PC-3 (cell line): Measurements from ENCODE around the gene CPEB1. TPM values are rescaled to one million over a fixed set of nuclear protein-coding genes. Genes with fewer than 3 reads are reported as not detected.
A peak's percentile ranks its signal among the peaks of the same experiment; 100 is the strongest.

Experiments
- ATAC-seq: fragments of 200-7000 bp; cut with Tn5 transposase; 2 replicates; pipeline ENCODE4 v1.9.1; 2020; ENCODE audit warnings: mild to moderate bottlenecking, moderate library complexity
- BruUV-seq: library from RNA; stranded (reverse); fragments of 400-500 nt; replicated peaks from 2 replicates; lab custom pipeline; 2021; lab: Mats Ljungman, UMichigan
- CTCF ChIA-PET: fragments of 300-600 bp; sonication (Branson Sonifier 250); formaldehyde crosslinking; loops from one replicate; lab custom pipeline; 2022; ENCODE audit warnings: antibody characterized with exemption; lab: Charles Lee
- POLR2A ChIA-PET: fragments of 300-600 bp; sonication (Branson Sonifier 250); formaldehyde crosslinking; loops from one replicate; lab custom pipeline; 2022; ENCODE audit warnings: antibody characterized with exemption; ENCODE audit not compliant: unreplicated experiment; lab: Charles Lee
- DNase-seq: peaks from one replicate; pipeline ENCODE4 v3.0.0-alpha.2; 2015
- H2AFZ ChIP-seq: fragments of 300-600 bp; sonication (generic); 2 replicates; pipeline ENCODE4 v1.6.0; 2016; ENCODE audit warnings: antibody characterized with exemption, low read length
- H3F3A ChIP-seq: fragments of 300-600 bp; sonication (generic); one replicate; pipeline ENCODE4 v1.6.0; 2017; ENCODE audit warnings: antibody characterized with exemption, low read length, control low read depth, mild to moderate bottlenecking; ENCODE audit not compliant: unreplicated experiment
- H3K27ac ChIP-seq: fragments of 300-600 bp; sonication (generic); 2 replicates; pipeline ENCODE4 v1.5.1; 2016; ENCODE audit warnings: mild to moderate bottlenecking, low read length
- H3K27me3 ChIP-seq: fragments of 300-600 bp; sonication (generic); 2 replicates; pipeline ENCODE4 v1.6.1; 2016; ENCODE audit warnings: low read length, mixed read lengths
- H3K36me3 ChIP-seq: fragments of 300-600 bp; sonication (generic); 2 replicates; pipeline ENCODE4 v1.6.1; 2016; ENCODE audit warnings: low read depth, mixed run types, low read length, mixed read lengths
- H3K4me1 ChIP-seq: fragments of 300-600 bp; sonication (generic); 2 replicates; pipeline ENCODE4 v1.5.1; 2016; ENCODE audit warnings: low read length; ENCODE audit not compliant: insufficient read depth
- H3K4me2 ChIP-seq: fragments of 300-600 bp; sonication (generic); 2 replicates; pipeline ENCODE4 v1.6.0; 2016; ENCODE audit warnings: low read length
- H3K4me3 ChIP-seq: fragments of 300-600 bp; sonication (generic); 2 replicates; pipeline ENCODE4 v1.5.1; 2016; ENCODE audit warnings: mild to moderate bottlenecking, low read length, mixed read lengths
- H3K79me2 ChIP-seq: fragments of 300-600 bp; sonication (generic); 2 replicates; pipeline ENCODE4 v1.6.1; 2017; ENCODE audit warnings: low read length, mixed read lengths
- H3K9ac ChIP-seq: fragments of 300-600 bp; sonication (generic); 2 replicates; pipeline ENCODE4 v1.6.0; 2016; ENCODE audit warnings: mild to moderate bottlenecking, low read length
- H3K9me2 ChIP-seq: fragments of 300-600 bp; sonication (generic); replicated peaks from 2 replicates; pipeline ENCODE4 v1.6.1; 2016; ENCODE audit warnings: mixed run types, low read length, mixed read lengths
- H3K9me3 ChIP-seq: fragments of 300-600 bp; sonication (generic); 2 replicates; pipeline ENCODE4 v1.6.1; 2016; ENCODE audit warnings: low read length, mixed read lengths
- H4K20me1 ChIP-seq: fragments of 300-600 bp; sonication (generic); 2 replicates; pipeline ENCODE4 v1.6.1; 2016; ENCODE audit warnings: low read length, mixed read lengths
- EZH2 ChIP-seq: fragments of 300-600 bp; sonication (generic); IDR thresholded peaks from one replicate; pipeline ENCODE4 v1.6.1; 2017; ENCODE audit warnings: antibody characterized with exemption, mild to moderate bottlenecking, low read length; ENCODE audit not compliant: unreplicated experiment
- EZH2phosphoT487 ChIP-seq: fragments of 300-600 bp; sonication (generic); IDR thresholded peaks from 2 replicates; pipeline ENCODE4 v1.6.1; 2018; ENCODE audit warnings: mild to moderate bottlenecking, antibody characterized with exemption, low read length, borderline replicate concordance
- intact Hi-C: fragments of 100-400 bp; cut with micrococcal nuclease; formaldehyde crosslinking; loops from 2 replicates; pipeline ENCODE4 v1.9.0; 2023
- total RNA-seq: library from RNA; depleted of rRNA; stranded (reverse); fragments of >200 nt; gene quantifications from 2 replicates; pipeline ENCODE4 v1.2.3, GENCODE V29; 2014
- TF ChIP-seq, protein P1 (sequence below): fragments of 300-600 bp; sonication (generic); conservative IDR thresholded peaks from 2 replicates; pipeline ENCODE4 v1.5.1; 2017; ENCODE audit warnings: antibody characterized with exemption, low read depth, mild to moderate bottlenecking, low read length

The CPEB1 gene
- total RNA-seq, 1 experiment from 2014 or later, result 3.3 TPM

- DNase-seq (no peak), ATAC-seq (no peak)
- Histone ChIP-seq H3K9ac (no peak overlapping the region), H2AFZ (no peak overlapping the region), H3K9me2 (no peaks in the 10 kb centered on the region), H3K4me1 (no peaks in the 10 kb centered on the region), H4K20me1 (no peaks in the 10 kb centered on the region), H3K9me3 (no peaks in the 10 kb centered on the region), H3K36me3 (no peaks in the 10 kb centered on the region), H3K27me3 (no peaks in the 10 kb centered on the region), H3K27ac (no peak overlapping the region), H3K4me3 (no peak overlapping the region), H3K4me2 (no peak overlapping the region), H3F3A (no peaks in the 10 kb centered on the region), H3K79me2 (no peaks in the 10 kb centered on the region)
- CTCF ChIA-PET, result no interaction called here
- TF ChIP-seq, protein P1, sequence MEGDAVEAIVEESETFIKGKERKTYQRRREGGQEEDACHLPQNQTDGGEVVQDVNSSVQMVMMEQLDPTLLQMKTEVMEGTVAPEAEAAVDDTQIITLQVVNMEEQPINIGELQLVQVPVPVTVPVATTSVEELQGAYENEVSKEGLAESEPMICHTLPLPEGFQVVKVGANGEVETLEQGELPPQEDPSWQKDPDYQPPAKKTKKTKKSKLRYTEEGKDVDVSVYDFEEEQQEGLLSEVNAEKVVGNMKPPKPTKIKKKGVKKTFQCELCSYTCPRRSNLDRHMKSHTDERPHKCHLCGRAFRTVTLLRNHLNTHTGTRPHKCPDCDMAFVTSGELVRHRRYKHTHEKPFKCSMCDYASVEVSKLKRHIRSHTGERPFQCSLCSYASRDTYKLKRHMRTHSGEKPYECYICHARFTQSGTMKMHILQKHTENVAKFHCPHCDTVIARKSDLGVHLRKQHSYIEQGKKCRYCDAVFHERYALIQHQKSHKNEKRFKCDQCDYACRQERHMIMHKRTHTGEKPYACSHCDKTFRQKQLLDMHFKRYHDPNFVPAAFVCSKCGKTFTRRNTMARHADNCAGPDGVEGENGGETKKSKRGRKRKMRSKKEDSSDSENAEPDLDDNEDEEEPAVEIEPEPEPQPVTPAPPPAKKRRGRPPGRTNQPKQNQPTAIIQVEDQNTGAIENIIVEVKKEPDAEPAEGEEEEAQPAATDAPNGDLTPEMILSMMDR, result no peak
- TF ChIP-seq EZH2phosphoT487 (no peak), EZH2 (no peak)
- POLR2A ChIA-PET, result no interaction called here
- BruUV-seq, result no TSS peak
- intact Hi-C loops, result no loop called here
Measured at GRCh38 chr15:82624438-82624837, 22.7 kb downstream of the CPEB1 start.

GRCh38 chr15:82624008-82624407 is 23.2 kb downstream of the CPEB1 start:
- Histone ChIP-seq H3K4me1 (no peaks in the 10 kb centered on the region), H3K79me2 (no peaks in the 10 kb centered on the region), H3K4me3 (no peak overlapping the region), H3K9ac (no peak overlapping the region), H3K9me3 (no peaks in the 10 kb centered on the region), H4K20me1 (no peaks in the 10 kb centered on the region), H3K4me2 (no peak overlapping the region), H3K36me3 (no peaks in the 10 kb centered on the region), H3F3A (no peaks in the 10 kb centered on the region), H3K27ac (no peak overlapping the region), H3K27me3 (no peaks in the 10 kb centered on the region), H2AFZ (no peak overlapping the region), H3K9me2 (no peaks in the 10 kb centered on the region)
- intact Hi-C loops, result no loop called here
- ChIA-PET POLR2A (no interaction called here), CTCF (no interaction called here)
- ATAC-seq (no peak), DNase-seq (peak; percentile 20)
- no TSS peak for BruUV-seq
- TF ChIP-seq, protein P1, result no peak
- TF ChIP-seq EZH2phosphoT487 (no peak), EZH2 (no peak)

GRCh38 chr15:82621970-82622369 is 25.2 kb downstream of the CPEB1 start:
- intact Hi-C loops, result no loop called here
- TF ChIP-seq EZH2 (no peak), EZH2phosphoT487 (no peak)
- TF ChIP-seq, protein P1, result peak; percentile 41
- ChIA-PET CTCF (interaction anchor here (0.5 kb wide), 1 partner anchor 12 kb away, joined by 3 read pairs; no protein-coding TSS in a partner anchor), POLR2A (no interaction called here)
- Histone ChIP-seq H3K27ac (no peak overlapping the region), H3K4me1 (no peaks in the 10 kb centered on the region), H3K9me3 (no peaks in the 10 kb centered on the region), H3K27me3 (no peaks in the 10 kb centered on the region), H2AFZ (no peak overlapping the region), H3K79me2 (no peaks in the 10 kb centered on the region), H3F3A (no peaks in the 10 kb centered on the region), H3K9ac (no peak overlapping the region), H4K20me1 (no peaks in the 10 kb centered on the region), H3K36me3 (no peaks in the 10 kb centered on the region), H3K4me3 (no peak overlapping the region), H3K9me2 (no peaks in the 10 kb centered on the region), H3K4me2 (no peak overlapping the region)
- ATAC-seq (no peak), DNase-seq (peak; percentile 10)
- BruUV-seq, result no TSS peak
